ENCODE results near the gene DYNLT3.

- TF ChIP-seq CTCF (IDR thresholded peaks at IDR 0.05) (no peak), POLR2AphosphoS5 (IDR thresholded peaks at IDR 0.05) (no peak)
These were observed 45.3 kb downstream of the DYNLT3 start for GRCh38 chrX:37802028-37802427.

Measured in breast epithelium (tissue), 3 donors.